Neural cell (in vitro differentiated cells): ENCODE data around the gene GPATCH3. TPM values are rescaled to one million over a fixed set of nuclear protein-coding genes. Genes with fewer than 3 reads are reported as not detected.

Experiments used
- H2AFZ ChIP-seq: fragments of 200-600, 300-800 bp; sonication (generic), shearing (Covaris generic); 2 replicates; pipeline ENCODE4 v1.6.0; 2014; ENCODE audit warnings: low read depth, mild to moderate bottlenecking, antibody characterized with exemption, low read length, moderate library complexity
- H3F3A ChIP-seq: fragments of 200-600 bp; shearing (Covaris generic); 2 replicates; pipeline ENCODE4 v1.6.1; 2016; ENCODE audit warnings: mild to moderate bottlenecking, moderate library complexity, mixed read lengths, antibody characterized with exemption, low read length; ENCODE audit not compliant: insufficient read depth, poor library complexity, severe bottlenecking
- H3K27ac ChIP-seq: fragments of 200-600, 300-800 bp; sonication (generic), shearing (Covaris generic); 2 replicates; pipeline ENCODE4 v1.5.1; 2014; ENCODE audit warnings: mild to moderate bottlenecking, low read length, moderate library complexity
- H3K27me3 ChIP-seq: fragments of 300-800, 200-600 bp; sonication (generic), shearing (Covaris generic); 2 replicates; pipeline ENCODE4 v1.6.0; 2014; ENCODE audit warnings: mild to moderate bottlenecking, low read depth, low read length, moderate library complexity; ENCODE audit not compliant: insufficient read depth
- H3K36me3 ChIP-seq: fragments of 300-800, 200-600 bp; sonication (generic), shearing (Covaris generic); 2 replicates; pipeline ENCODE4 v1.5.1; 2014; ENCODE audit warnings: mild to moderate bottlenecking, antibody characterized with exemption, low read length, moderate library complexity; ENCODE audit not compliant: insufficient read depth
- H3K4me2 ChIP-seq: fragments of 300-800, 200-600 bp; sonication (generic), shearing (Covaris generic); 2 replicates; pipeline ENCODE4 v1.6.0; 2014; ENCODE audit warnings: mild to moderate bottlenecking, low read length
- H3K4me3 ChIP-seq: fragments of 300-800, 200-600 bp; sonication (generic), shearing (Covaris generic); 2 replicates; pipeline ENCODE4 v1.5.1; 2014; ENCODE audit warnings: mild to moderate bottlenecking, low read length, moderate library complexity
- H3K79me2 ChIP-seq: fragments of 200-600 bp; shearing (Covaris generic); replicated peaks from 2 replicates; pipeline ENCODE4 v1.6.0; 2014; ENCODE audit warnings: mild to moderate bottlenecking, low read length, moderate library complexity; ENCODE audit not compliant: insufficient read depth
- H3K9ac ChIP-seq: fragments of 300-800, 200-600 bp; sonication (generic), shearing (Covaris generic); 2 replicates; pipeline ENCODE4 v1.6.1; 2016; ENCODE audit warnings: mild to moderate bottlenecking, low read length, mixed read lengths
- H3K9me2 ChIP-seq: fragments of 200-600 bp; shearing (Covaris generic); 2 replicates; pipeline ENCODE4 v1.6.1; 2016; ENCODE audit warnings: mild to moderate bottlenecking, low read length, mixed read lengths; ENCODE audit not compliant: insufficient read depth
- H3K9me3 ChIP-seq: fragments of 200-600, 300-800 bp; sonication (generic), shearing (Covaris generic); 2 replicates; pipeline ENCODE4 v1.6.1; 2016; ENCODE audit warnings: mild to moderate bottlenecking, mixed run types, low read length, moderate library complexity, mixed read lengths
- H4K20me1 ChIP-seq: fragments of 200-600 bp; shearing (Covaris generic); 2 replicates; pipeline ENCODE4 v1.6.1; 2016; ENCODE audit warnings: mild to moderate bottlenecking, mixed run types; ENCODE audit not compliant: insufficient read depth
- CTCF ChIP-seq: fragments of 450-650 bp; IDR thresholded peaks from 2 replicates; pipeline ENCODE4 v1.5.1; 2014; ENCODE audit warnings: antibody characterized with exemption, mild to moderate bottlenecking, moderate library complexity; ENCODE audit not compliant: poor library complexity, severe bottlenecking
- EP300 ChIP-seq: fragments of 450-650 bp; conservative IDR thresholded peaks from 2 replicates; pipeline ENCODE4 v1.6.1; 2014; ENCODE audit warnings: antibody characterized with exemption, mild to moderate bottlenecking, moderate library complexity; ENCODE audit not compliant: poor library complexity, severe bottlenecking
- EZH2 ChIP-seq: fragments of 200-600, 300-800 bp; shearing (Covaris generic), sonication (generic); IDR thresholded peaks from 2 replicates; pipeline ENCODE4 v1.6.1; 2014; ENCODE audit warnings: antibody characterized with exemption, low read length, borderline replicate concordance, mild to moderate bottlenecking; ENCODE audit not compliant: insufficient read depth, poor library complexity, severe bottlenecking
- MXI1 ChIP-seq: fragments of 450-650 bp; conservative IDR thresholded peaks from 2 replicates; pipeline ENCODE4 v1.6.1; 2014; ENCODE audit warnings: antibody characterized with exemption, mild to moderate bottlenecking; ENCODE audit not compliant: poor library complexity, severe bottlenecking
- POLR2AphosphoS5 ChIP-seq: IDR thresholded peaks from 2 replicates; pipeline ENCODE4 v1.6.1; 2012
- RAD21 ChIP-seq: fragments of 450-650 bp; conservative IDR thresholded peaks from 2 replicates; pipeline ENCODE4 v1.6.1; 2014; ENCODE audit warnings: antibody characterized with exemption, mild to moderate bottlenecking, moderate library complexity
- SMC3 ChIP-seq: fragments of 450-650 bp; conservative IDR thresholded peaks from 2 replicates; pipeline ENCODE4 v1.6.1; 2014; ENCODE audit warnings: antibody characterized with exemption, mild to moderate bottlenecking, moderate library complexity; ENCODE audit not compliant: poor library complexity
- TAF1 ChIP-seq: IDR thresholded peaks from 2 replicates; pipeline ENCODE4 v1.6.1; 2012; ENCODE audit warnings: low read depth
- polyA plus RNA-seq: library from polyadenylated mRNA; depleted of rRNA; stranded (reverse); fragments of >200 nt; gene quantifications from 2 replicates; pipeline ENCODE4 v1.2.3, GENCODE V29; 2014
- TF ChIP-seq, protein P1 (sequence below): IDR thresholded peaks from 2 replicates; pipeline ENCODE4 v1.6.1; 2012; ENCODE audit warnings: borderline replicate concordance

The GPATCH3 gene
- polyA plus RNA-seq, 1 donor from 2014 or later: 7.1 TPM

- Histone ChIP-seq H4K20me1 (no peaks in the 10 kb centered on the region), H3K36me3 (no peaks in the 10 kb centered on the region), H3K27me3 (no peaks in the 10 kb centered on the region), H3F3A (no peaks in the 10 kb centered on the region), H3K9ac (no peak overlapping the region), H3K9me2 (no peaks in the 10 kb centered on the region), H2AFZ (no peak overlapping the region), H3K4me3 (no peak overlapping the region), H3K4me2 (no peak overlapping the region), H3K27ac (no peak overlapping the region), H3K9me3 (no peaks in the 10 kb centered on the region), H3K79me2 (no peaks in the 10 kb centered on the region)
- TF ChIP-seq CTCF: no peak
- TF ChIP-seq TAF1: no peak
- no peak for TF ChIP-seq POLR2AphosphoS5
- no peak for TF ChIP-seq EZH2
- TF ChIP-seq MXI1: no peak
- no peak for TF ChIP-seq EP300
- TF ChIP-seq SMC3: no peak
- TF ChIP-seq, protein P1, sequence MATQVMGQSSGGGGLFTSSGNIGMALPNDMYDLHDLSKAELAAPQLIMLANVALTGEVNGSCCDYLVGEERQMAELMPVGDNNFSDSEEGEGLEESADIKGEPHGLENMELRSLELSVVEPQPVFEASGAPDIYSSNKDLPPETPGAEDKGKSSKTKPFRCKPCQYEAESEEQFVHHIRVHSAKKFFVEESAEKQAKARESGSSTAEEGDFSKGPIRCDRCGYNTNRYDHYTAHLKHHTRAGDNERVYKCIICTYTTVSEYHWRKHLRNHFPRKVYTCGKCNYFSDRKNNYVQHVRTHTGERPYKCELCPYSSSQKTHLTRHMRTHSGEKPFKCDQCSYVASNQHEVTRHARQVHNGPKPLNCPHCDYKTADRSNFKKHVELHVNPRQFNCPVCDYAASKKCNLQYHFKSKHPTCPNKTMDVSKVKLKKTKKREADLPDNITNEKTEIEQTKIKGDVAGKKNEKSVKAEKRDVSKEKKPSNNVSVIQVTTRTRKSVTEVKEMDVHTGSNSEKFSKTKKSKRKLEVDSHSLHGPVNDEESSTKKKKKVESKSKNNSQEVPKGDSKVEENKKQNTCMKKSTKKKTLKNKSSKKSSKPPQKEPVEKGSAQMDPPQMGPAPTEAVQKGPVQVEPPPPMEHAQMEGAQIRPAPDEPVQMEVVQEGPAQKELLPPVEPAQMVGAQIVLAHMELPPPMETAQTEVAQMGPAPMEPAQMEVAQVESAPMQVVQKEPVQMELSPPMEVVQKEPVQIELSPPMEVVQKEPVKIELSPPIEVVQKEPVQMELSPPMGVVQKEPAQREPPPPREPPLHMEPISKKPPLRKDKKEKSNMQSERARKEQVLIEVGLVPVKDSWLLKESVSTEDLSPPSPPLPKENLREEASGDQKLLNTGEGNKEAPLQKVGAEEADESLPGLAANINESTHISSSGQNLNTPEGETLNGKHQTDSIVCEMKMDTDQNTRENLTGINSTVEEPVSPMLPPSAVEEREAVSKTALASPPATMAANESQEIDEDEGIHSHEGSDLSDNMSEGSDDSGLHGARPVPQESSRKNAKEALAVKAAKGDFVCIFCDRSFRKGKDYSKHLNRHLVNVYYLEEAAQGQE: no peak
- no peak for TF ChIP-seq RAD21
Measured at GRCh38 chr1:26913389-26913753, 13.1 kb upstream of the GPATCH3 start.

DNA sequence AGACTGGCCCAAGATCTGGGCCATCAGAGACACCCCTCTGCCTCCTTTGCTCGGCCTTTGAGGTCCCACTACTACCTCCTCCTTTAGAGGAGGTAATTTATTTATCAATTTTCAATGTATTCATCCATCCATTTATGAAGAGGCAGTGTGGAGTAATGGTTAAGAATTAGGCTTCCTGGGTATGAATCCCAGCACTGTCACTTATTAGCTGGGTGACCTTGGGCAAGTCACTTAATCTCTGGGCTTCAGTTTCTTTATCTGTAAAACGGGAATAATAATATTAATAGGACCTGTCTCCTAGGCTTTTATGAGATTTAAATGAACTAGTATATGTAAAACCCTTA lies 11.9 kb upstream of the GPATCH3 start:
- no peaks in the 10 kb centered on the region for H3K36me3 ChIP-seq
- H3F3A ChIP-seq: no peaks in the 10 kb centered on the region
- no peaks in the 10 kb centered on the region for H3K27me3 ChIP-seq
- no peak overlapping the region for H2AFZ ChIP-seq
- no peak overlapping the region for H3K4me3 ChIP-seq
- no peak overlapping the region for H3K27ac ChIP-seq
- no peak overlapping the region for H3K9ac ChIP-seq
- no peaks in the 10 kb centered on the region for H3K79me2 ChIP-seq
- H4K20me1 ChIP-seq: no peaks in the 10 kb centered on the region
- no peaks in the 10 kb centered on the region for H3K9me2 ChIP-seq
- H3K4me2 ChIP-seq: no peak overlapping the region
- TF ChIP-seq, protein P1: no peak
- TF ChIP-seq CTCF (no peak), TAF1 (no peak), RAD21 (no peak), EZH2 (no peak), POLR2AphosphoS5 (no peak), MXI1 (no peak), SMC3 (no peak), EP300 (no peak)
- H3K9me3 ChIP-seq: no peaks in the 10 kb centered on the region
